BJ (cell line): Measurements from ENCODE around the gene CALM3. TPM values are rescaled to one million over a fixed set of nuclear protein-coding genes. Genes with fewer than 3 reads are reported as not detected.

Experiments used
- CTCF ChIA-PET: fragments of 350-600 bp; formaldehyde crosslinking; extraction: SDS; loops from one replicate; lab custom pipeline; 2021; ENCODE audit warnings: antibody characterized with exemption, inconsistent platforms; lab: Yijun Ruan, JAX
- POLR2A ChIA-PET: fragments of 300-600 bp; sonication (Branson Sonifier 250); formaldehyde crosslinking; extraction: SDS; loops from one replicate; lab custom pipeline; 2021; ENCODE audit warnings: antibody characterized with exemption; lab: Charles Lee
- DNase-seq: peaks from one replicate; pipeline ENCODE4 v3.0.0-alpha.2; 2011; ENCODE audit warnings: low read depth
- H3K27me3 ChIP-seq: 2 replicates; pipeline ENCODE4 v1.6.0; 2011; ENCODE audit warnings: low read length; ENCODE audit not compliant: control insufficient read depth, insufficient read depth
- H3K36me3 ChIP-seq: 2 replicates; pipeline ENCODE4 v1.5.1; 2011; ENCODE audit warnings: low read length; ENCODE audit not compliant: control insufficient read depth, insufficient read depth
- H3K4me3 ChIP-seq: 2 replicates; pipeline ENCODE4 v1.5.1; 2011; ENCODE audit warnings: low read depth, mild to moderate bottlenecking, control low read depth, low read length
- CTCF ChIP-seq: IDR thresholded peaks from 2 replicates; pipeline ENCODE4 v1.5.1; 2011; ENCODE audit warnings: low read depth, mild to moderate bottlenecking, control low read depth, inconsistent platforms, low read length, moderate library complexity; ENCODE audit not compliant: insufficient read depth
- polyA plus RNA-seq: library from polyadenylated mRNA; depleted of rRNA; stranded (reverse); fragments of >200 nt; gene quantifications from 2 replicates; pipeline ENCODE4 v1.2.3, GENCODE V29; 2011

Gene CALM3
- polyA plus RNA-seq, 1 experiment = 516 TPM

GRCh38 chr19:46640656-46641055, 39.5 kb downstream of the CALM3 start:
- TF ChIP-seq CTCF = no peak
- no peaks in the 10 kb centered on the region for H3K36me3 ChIP-seq
- no peak for DNase-seq
- POLR2A ChIA-PET = no interaction called here
- no peak overlapping the region for H3K4me3 ChIP-seq
- CTCF ChIA-PET = interaction anchor here (1.8 kb wide), 1 partner anchor 18 kb away, joined by 5 read pairs; no protein-coding TSS in a partner anchor
- H3K27me3 ChIP-seq = no peaks in the 10 kb centered on the region

- Histone ChIP-seq H3K36me3 (no peaks in the 10 kb centered on the region), H3K4me3 (no peak overlapping the region), H3K27me3 (no peaks in the 10 kb centered on the region)
- POLR2A ChIA-PET = no interaction called here
- no peak for TF ChIP-seq CTCF
- DNase-seq = no peak
- CTCF ChIA-PET = no interaction called here
These were observed 43.6 kb downstream of the CALM3 start for GRCh38 chr19:46644720-46645119.

- ChIA-PET CTCF (interaction anchor here (1.0 kb wide), 1 partner anchor 32 kb away, joined by 3 read pairs; no protein-coding TSS in a partner anchor), POLR2A (no interaction called here)
- Histone ChIP-seq H3K36me3 (no peaks in the 10 kb centered on the region), H3K27me3 (no peaks in the 10 kb centered on the region), H3K4me3 (no peak overlapping the region)
- TF ChIP-seq CTCF = no peak
- DNase-seq = no peak
These were observed 45.3 kb downstream of the CALM3 start for GRCh38 chr19:46646402-46646801.

GRCh38 chr19:46648060-46648960, 47.2 kb downstream of the CALM3 start:
- CTCF ChIA-PET = interaction anchor here (0.7 kb wide), 1 partner anchor 40 kb away, joined by 4 read pairs; no protein-coding TSS in a partner anchor
- no peak for TF ChIP-seq CTCF
- POLR2A ChIA-PET = no interaction called here
- H3K36me3 ChIP-seq = no peaks in the 10 kb centered on the region; the same call in 1 of the 2 replicates
- H3K27me3 ChIP-seq = no peaks in the 10 kb centered on the region
- DNase-seq = no peak
- H3K4me3 ChIP-seq = no peak overlapping the region
